ENCODE results near the gene JUND. TPM values are rescaled to one million over a fixed set of nuclear protein-coding genes. Genes with fewer than 3 reads are reported as not detected.

The JUND gene
- total and polyA plus RNA-seq, 2 of the 8 experiments (the other 6 are each of a cell fraction or from before 2014, with no cell fraction given), result 54.0 to 77.5 TPM

DNA sequence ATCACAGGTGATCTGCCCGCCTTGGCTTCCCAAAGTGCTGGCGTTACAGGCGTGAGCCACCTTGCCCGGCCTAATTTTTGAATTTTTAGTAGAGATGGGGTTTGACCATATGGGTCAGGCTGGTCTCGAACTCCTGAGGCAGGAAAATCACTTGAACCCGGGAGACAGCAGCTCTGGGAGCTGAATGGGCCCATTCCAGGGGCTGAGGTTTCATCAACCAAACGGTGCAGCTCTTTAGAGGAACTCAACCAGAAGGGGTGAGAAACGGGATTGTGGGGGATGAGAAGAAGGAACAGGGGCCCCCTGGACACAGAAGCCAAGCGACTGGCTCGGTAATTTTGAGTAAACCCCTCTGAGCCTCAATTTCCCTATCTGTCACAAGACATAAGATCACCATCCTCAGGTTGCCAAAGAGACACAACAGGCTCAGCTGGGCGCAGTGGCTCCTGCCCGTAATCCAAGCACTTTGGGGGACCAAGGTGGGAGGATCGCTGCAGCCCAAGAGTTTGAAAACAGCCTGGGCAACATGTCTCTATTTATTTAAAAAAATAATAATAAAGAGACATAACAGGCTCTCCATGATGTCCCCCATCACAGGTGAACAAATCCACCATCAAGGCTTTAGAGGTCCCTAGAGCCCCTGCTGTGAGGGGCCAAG is 7.7 kb downstream of the JUND start:
- H4K91ac ChIP-seq (replicated peaks; ENCODE audit: insufficient read length, low read length), result no peak overlapping the region
- H4K5ac ChIP-seq (ENCODE audit: insufficient read length, low read depth, low read length), result no peak overlapping the region
- no peak overlapping the region for H3K4me3 ChIP-seq (ENCODE audit: extremely low read depth in 1 of 4, insufficient read depth in 2 of 4, low read depth in 3 of 4, low read length in 4 of 4)
- H3K56ac ChIP-seq (replicated peaks; ENCODE audit: insufficient read length, low read depth, low read length), result no peak overlapping the region
- H2BK15ac ChIP-seq (ENCODE audit: low read length), result no peak overlapping the region
- ChIA-PET CTCF (ENCODE audit: partially characterized antibody) (interaction anchor here (0.7 to 13.6 kb wide), 15 partner anchors 15 to 139 kb away, joined by 3 to 242 read pairs (median 5); partner anchors contain the start of gene LSM4), POLR2A (ENCODE audit: partially characterized antibody) (interaction anchor here (1.0 to 10.3 kb wide), 8 partner anchors 8 to 65 kb away, joined by 3 to 224 read pairs (median 4); partner anchors contain the start of genes JUND, LSM4 and PGPEP1)
- 93% methylated on average over 12 of the region's 13 CpGs; no CpG with 5 or more reads in 1 of the 2 experiments for WGBS, 2 experiments (ENCODE audit: extremely low coverage in 1 of 2, insufficient coverage in 1 of 2, insufficient read length in 1 of 2, insufficient replicate concordance in 2 of 2, low coverage in 1 of 2, low lambda C conversion rate in 2 of 2, missing lambda C conversion rate in 1 of 2)
- H3K4me1 ChIP-seq (replicated peaks in 1 of 4; ENCODE audit: control insufficient read depth in 3 of 4, insufficient read depth in 4 of 4, low read length in 3 of 4), result peaks cover 0 to 7% (median 3%) of the 10 kb centered on the region in 4 experiments; a peak in 6 of 7 replicates
- peaks cover 0 to 2% (median under 1%) of the 10 kb centered on the region in 4 experiments; a peak in 3 of 8 replicates for H3K36me3 ChIP-seq (ENCODE audit: control insufficient read depth in 2 of 4, insufficient read depth in 4 of 4, low read length in 3 of 4)
- H2BK5ac ChIP-seq (ENCODE audit: low read depth, low read length), result no peak overlapping the region
- H3K9ac ChIP-seq (replicated peaks in 1 of 4; ENCODE audit: extremely low read depth in 1 of 4, low read depth in 3 of 4, low read length in 3 of 4), result no peak overlapping the region
- H2BK120ac ChIP-seq (replicated peaks; ENCODE audit: low read depth, low read length), result no peak overlapping the region
- no peaks in the 10 kb centered on the region for H3K23me2 ChIP-seq (ENCODE audit: low read depth, low read length)
- H3K79me1 ChIP-seq (ENCODE audit: low read depth, low read length), result peaks cover 12% of the 10 kb centered on the region; the same call in 1 of the 2 replicates
- H3K27me3 ChIP-seq (replicated peaks in 1 of 4; ENCODE audit: control insufficient read depth in 3 of 4, extremely low read depth in 1 of 4, insufficient read depth in 3 of 4, low read length in 3 of 4), result no peaks in the 10 kb centered on the region
- no peak overlapping the region for H3K18ac ChIP-seq (ENCODE audit: extremely low read depth, low read length)
- no peaks in the 10 kb centered on the region for H3K9me3 ChIP-seq (ENCODE audit: insufficient read depth in 2 of 2, low read depth in 1 of 2, low read length in 1 of 2)
- no peak overlapping the region for H2BK12ac ChIP-seq (ENCODE audit: low read depth, low read length)
- peaks cover 0 to 11% of the 10 kb centered on the region in 2 experiments; a peak in 2 of 4 replicates for H3K79me2 ChIP-seq (ENCODE audit: control insufficient read depth in 1 of 2, insufficient read depth in 2 of 2, low read length in 2 of 2)
- no peak for DNase-seq (ENCODE audit: low read depth in 1 of 2, low spot score in 2 of 2)
- peaks cover 4 to 14% of the 10 kb centered on the region in 2 experiments for H4K20me1 ChIP-seq (replicated peaks in 1 of 2; ENCODE audit: control insufficient read depth in 1 of 2, insufficient read depth in 2 of 2, low read length in 2 of 2)
- no peak overlapping the region for H3K14ac ChIP-seq (ENCODE audit: insufficient read length)
- FAIRE-seq, result no peak
- H3K23ac ChIP-seq (ENCODE audit: insufficient read length), result no peak overlapping the region
- H3K4ac ChIP-seq (replicated peaks; ENCODE audit: insufficient read length, low read depth, low read length), result no peak overlapping the region
- no peak overlapping the region for H2BK20ac ChIP-seq (ENCODE audit: low read length)
- no peak overlapping the region for H2AFZ ChIP-seq (ENCODE audit: low read length)
- H4K8ac ChIP-seq (ENCODE audit: extremely low read depth, insufficient read depth, low read length), result no peak overlapping the region
- no peak for TF ChIP-seq TBP (IDR thresholded peaks at IDR 0.05; ENCODE audit: low read depth, low read length)
- TF ChIP-seq SP1 (IDR thresholded peaks at IDR 0.05; ENCODE audit: low read depth, low read length), result no peak
- no peak for TF ChIP-seq EZH2 (IDR thresholded peaks at IDR 0.05; ENCODE audit: low read depth, low read length, severe bottlenecking)
- no peak for TF ChIP-seq RAD21 (IDR thresholded peaks at IDR 0.05 in 1 of 2, conservative IDR thresholded peaks at IDR 0.05 in 1 of 2; ENCODE audit: low read depth in 2 of 2, low read length in 2 of 2)
- no peak for TF ChIP-seq ZNF274 (IDR thresholded peaks at IDR 0.05; ENCODE audit: borderline replicate concordance, extremely low read depth, low read length)
- H3K27ac ChIP-seq (ENCODE audit: low read depth, low read length), result no peak overlapping the region
- no peak overlapping the region for H2AK5ac ChIP-seq (ENCODE audit: low read depth, low read length)
- H3K4me2 ChIP-seq (ENCODE audit: insufficient read depth in 1 of 2, low read depth in 2 of 2, low read length in 2 of 2), result no peak overlapping the region

Data from H1 (cell line).